Measurements from ENCODE around the gene POU2F3.

POU2F3 gene

DNA sequence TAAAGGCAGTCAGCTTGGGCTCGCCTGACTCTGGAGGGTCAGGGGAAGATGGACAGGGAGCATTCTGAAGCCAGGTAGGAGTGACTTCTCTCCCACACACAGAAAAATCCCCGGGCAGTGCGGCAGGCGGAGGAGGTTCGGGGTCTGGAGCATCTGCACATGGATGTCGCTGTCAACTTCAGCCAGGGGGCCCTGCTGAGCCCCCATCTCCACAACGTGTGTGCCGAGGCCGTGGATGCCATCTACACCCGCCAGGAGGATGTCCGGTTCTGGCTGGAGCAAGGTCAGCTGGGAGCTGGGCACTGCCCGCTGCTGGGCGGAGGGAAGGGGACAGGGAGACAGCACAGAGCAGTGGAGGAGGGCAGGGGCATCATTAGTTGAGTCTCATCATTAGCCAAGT, 13.2 kb upstream of the POU2F3 start:
- no peak for DNase-seq (ENCODE audit: low spot score)

DNA sequence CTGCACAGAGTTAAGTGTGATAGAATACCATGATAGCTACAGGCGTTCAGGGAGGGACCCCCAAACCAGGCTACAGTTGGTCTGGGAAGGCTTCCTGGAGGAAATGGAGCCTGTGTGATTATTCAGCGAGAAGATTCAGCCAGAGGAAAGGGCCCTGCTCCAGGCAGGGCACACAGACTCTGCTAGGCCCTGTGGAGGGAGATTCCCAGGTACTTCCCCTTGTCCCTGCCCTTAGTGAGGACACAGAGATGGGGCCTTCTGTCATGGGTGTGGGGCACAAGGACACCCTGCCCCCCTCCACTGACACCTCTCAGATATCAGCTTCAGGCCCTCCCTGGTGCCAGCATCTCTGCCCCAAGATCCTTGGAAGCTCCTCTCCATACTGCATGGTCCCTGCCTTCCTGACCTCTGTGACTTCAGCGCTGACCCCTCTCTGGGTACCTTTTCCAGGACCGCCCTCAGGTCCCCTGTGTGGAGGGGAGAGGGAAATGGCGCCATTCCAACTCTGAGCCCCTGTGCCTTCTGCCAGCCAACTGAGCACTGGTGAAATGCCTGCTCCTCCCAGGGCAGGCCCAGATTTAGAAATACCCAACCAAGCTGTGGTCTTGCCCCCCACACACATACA, 12.6 kb upstream of the POU2F3 start:
- no peak for DNase-seq (ENCODE audit: low spot score)

DNA sequence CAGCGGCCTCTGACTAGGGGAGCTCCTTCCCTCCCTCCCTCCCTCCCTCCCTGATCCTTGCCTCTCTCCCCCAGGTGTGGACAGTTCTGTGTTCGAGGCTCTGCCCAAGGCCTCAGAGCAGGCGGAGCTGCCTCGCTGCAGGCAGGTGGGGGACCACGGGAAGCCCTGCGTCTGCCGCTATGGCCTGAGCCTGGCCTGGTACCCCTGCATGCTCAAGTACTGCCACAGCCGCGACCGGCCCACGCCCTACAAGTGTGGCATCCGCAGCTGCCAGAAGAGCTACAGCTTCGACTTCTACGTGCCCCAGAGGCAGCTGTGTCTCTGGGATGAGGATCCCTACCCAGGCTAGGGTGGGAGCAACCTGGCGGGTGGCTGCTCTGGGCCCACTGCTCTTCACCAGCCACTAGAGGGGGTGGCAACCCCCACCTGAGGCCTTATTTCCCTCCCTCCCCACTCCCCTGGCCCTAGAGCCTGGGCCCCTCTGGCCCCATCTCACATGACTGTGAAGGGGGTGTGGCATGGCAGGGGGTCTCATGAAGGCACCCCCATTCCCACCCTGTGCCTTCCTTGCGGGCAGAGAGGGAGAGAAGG, 11.1 kb upstream of the POU2F3 start:
- DNase-seq (ENCODE audit: low spot score), result no peak

DNA sequence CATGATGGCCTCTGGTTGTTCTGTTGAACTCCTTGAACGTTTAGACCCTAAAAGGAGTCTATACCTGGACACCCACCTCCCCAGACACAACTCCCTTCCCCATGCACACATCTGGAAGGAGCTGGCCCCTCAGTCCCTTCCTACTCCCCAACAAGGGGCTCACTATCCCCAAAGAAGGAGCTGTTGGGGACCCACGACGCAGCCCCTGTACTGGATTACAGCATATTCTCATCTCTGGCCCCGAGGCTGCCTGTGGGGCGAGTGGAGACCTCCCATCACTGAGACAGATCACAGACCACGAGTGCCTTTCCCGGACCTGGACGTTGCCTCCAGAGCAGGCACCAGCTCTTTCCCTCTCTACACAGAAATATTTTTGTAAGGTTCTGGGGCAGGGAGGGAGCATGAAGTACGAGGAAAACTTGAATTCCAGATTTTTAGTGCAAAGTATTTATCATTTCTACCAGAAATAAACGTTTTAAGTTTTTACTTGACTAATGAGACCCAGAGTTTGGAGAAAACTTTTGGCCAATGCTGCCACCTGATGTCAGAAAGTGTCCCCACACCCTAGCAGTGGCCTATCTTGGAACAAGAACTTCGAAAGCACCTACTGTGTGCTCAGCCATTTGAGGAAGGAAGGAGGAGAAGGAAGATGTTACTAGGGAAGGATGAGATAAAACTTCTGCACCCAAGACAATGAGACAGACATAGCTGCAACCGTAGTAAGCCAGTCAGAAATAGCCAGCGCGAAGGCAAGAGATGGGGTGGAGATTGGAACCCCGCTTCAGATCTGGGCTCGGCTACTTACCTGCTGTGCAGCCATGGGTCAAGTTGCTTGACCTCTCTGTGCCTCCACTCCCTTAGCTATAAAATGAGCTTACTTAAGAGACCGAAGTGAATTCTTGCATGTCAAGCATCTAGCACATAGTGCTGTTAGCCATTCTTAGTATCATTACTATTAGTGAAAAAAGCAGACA, 10.2 kb upstream of the POU2F3 start:
- DNase-seq (ENCODE audit: low spot score), result no peak

DNA sequence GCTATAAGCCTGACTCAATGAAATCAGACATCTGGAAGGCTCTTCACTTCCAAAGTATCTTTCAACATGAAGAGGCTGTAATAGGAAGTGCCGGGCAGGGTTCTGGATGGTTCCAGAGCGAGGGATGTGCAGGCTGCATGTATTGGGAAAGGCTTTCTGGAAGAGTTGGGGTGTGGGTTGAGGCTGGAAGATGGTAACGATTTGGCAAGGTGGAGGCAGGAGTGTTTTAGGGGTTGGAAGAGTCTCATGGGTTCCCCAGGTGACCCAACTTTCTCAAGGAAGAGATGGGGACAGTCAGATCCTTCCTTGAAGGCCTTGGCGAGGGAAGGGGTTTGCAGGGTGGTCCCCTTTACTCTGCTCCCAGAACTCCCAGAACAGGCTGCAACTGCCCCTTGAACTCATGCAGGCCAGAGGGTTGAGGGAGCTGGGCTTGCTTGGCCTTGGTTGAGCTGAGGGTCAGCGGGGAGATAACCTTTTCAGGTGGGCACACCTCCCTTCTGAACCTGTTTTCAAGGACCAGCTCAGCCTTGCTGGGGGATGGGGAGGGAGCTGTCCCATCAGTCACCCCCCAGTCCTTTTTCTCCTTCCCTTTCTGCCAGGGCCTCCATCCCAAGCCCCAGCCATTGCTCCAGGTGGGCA, 9.4 kb upstream of the POU2F3 start:
- no peak for DNase-seq (ENCODE audit: low spot score)

DNA sequence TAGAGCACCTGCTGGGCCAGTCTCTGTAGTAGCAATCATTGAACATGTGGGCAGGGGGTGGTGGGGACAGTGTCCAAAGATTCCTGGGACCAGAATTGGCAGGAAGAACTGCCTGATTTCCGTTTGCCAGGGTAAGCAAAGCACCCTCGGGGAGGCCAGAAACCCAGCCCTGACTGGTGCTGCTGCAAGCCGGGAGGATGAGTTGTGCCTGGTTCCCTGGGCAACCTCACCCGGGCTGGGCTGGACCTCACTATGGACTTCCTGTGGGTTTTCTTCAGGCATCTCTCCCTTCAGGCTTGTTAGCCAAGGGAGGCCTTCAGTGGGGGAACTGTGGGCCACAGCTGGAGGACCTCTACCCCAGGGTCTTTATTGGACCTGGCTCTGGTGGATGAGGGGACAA, 8.0 kb upstream of the POU2F3 start:
- DNase-seq (ENCODE audit: low spot score), result no peak

DNA sequence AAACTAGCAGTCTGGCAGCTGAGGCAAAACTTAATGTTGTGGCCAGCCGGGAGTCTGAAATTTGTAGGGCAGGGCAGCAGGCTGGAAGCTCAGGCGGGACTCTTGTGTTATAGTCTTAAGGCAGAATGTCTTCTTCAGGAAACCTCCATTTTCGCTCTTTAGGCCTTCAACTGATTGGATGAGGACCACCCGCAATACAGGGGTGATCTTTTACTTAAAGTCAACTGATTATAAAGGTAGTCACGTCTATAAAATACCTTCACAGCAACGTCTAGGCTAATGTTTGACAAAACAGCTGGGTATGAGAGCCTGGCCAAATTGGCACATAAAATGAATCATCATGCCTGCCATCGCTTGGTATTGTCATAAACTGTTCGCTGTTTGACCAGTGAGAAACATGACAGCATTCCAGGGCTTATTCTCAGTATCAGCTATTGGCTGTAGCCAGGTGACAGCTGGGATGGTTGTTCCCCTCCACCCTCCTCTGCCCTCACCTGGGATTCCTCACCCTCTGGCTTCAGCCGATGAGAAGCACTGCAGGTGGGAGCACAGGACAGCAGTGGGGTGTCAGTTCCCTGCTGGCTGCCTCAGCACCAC, 6.6 kb upstream of the POU2F3 start:
- no peak for DNase-seq (ENCODE audit: low spot score)

DNA sequence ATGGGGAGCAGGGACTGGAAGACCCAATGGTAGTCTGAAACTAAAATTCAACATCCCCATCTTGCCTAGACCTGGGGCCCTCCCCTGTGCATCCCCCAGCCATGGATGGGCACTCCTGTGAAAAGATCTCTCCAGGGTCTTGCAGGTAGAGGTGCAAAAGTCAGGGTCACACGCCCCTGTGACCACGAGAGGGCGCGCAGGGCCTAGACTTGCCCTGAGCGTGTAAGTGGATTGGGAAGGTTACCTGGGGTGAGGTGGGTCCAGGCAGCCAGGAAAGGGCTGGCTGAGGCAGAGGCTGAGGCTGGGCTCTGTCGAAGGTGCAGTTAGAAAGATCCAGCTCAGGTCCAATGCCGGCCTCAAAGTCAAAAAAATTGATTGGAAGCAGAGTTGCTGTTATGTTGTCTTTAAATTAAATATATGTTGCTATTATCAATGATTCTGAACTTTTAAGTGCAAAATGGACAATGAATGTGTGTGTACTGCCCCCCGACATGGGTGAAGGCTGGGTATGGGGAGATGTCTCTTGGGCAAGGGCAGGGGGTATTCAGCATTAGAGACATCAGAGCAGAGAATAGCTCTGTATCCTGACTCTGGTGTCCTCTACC, 4.8 kb upstream of the POU2F3 start:
- DNase-seq (ENCODE audit: low spot score), result peak; percentile 71

DNA sequence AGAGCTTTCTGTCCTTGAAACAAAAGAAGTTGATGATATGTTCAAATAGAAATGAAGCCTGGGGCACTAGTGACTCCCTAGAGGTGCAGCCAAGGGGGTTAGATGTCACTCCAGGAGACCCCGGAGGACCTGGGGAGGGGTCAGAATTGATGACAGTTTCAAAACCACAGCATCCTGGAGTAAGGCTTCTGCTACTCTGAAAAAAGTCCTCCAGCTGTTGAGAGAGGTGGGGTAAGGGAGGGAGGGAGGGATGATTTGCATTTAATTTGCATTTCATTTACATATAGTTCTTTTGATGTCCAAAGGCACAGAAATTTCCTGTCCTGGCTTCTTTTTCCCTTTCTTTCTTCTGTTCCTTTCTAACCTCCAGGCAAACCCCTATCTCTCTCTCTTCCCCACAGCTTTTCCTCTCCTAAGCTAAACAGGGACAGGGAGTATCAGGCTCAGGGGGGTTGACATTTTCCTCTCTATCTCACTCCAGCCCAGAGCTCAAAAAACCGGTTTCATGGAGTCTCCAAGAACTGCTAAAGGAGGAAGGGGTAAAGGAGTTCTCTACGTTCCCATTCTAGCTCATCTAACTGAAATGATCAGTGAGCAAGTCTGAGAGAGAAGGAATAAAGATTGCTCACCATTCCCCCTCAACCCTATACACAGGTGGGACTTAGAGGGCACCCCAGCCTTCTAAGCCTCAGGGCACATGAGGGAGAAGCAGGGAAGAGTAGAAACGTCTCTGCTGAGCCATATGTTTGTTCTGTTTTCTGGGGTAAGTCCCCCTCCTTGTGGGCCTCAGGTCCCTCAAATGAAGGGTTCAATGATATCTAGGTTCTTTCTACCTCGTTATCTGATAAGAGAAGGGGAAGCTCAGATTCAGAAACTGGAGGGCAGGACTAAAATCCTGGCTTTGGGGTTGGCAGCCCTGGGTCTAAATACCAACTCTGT, 3.5 kb upstream of the POU2F3 start:
- DNase-seq (ENCODE audit: low spot score), result no peak

DNA sequence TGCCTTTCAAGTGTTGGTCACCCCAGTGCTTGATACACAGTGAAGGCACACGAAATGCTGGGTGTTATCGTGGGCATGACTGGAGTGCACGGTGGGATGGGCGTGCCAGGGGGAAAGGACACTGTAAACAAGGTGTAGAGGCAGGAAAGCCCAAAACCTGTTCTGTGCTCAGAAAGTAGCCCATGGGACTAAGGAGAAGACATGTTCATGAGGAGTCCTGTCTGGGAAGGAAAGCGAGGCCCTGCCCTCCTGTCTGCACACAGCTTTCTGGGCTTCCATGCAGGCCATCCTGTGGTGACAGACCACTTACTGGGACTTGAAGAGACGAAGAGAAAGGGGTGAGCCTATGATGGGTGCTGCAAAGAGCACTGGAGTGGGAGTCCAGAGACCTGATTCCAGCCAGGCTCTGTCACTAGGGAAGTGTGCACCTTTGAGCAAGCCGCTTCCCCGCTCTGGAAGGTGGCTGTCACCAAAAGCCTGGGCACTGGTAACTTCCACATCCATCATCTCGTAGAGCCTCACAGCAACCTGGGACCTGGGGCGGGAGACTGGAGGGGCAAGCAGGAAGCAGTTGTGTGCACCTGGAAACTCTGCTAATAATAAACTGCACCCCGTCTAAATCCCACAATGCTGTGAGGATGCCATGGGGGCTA, 846 bp upstream of the POU2F3 start:
- DNase-seq (ENCODE audit: low spot score), result no peak

DNA sequence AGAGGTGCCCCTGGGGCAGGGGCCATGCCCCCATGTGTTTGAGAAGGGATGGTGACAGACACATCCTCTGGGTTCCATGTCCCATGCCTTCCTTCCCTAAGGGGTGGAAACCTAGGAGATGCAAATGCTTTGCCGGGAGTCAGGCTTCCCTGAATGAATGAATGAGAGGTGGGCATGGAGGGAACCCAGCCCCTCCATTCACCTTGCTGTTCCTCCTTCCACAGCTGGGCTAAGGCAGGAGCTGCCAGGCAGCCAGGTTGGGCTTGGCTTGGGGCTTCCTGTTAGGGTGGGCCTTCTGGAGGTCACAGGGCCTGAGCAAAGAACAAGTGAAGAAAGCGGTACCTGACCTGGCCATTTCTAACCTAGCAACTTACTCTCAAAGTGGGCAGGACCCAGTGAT, 926 bp downstream of the POU2F3 start:
- no peak for DNase-seq (ENCODE audit: low spot score)

DNA sequence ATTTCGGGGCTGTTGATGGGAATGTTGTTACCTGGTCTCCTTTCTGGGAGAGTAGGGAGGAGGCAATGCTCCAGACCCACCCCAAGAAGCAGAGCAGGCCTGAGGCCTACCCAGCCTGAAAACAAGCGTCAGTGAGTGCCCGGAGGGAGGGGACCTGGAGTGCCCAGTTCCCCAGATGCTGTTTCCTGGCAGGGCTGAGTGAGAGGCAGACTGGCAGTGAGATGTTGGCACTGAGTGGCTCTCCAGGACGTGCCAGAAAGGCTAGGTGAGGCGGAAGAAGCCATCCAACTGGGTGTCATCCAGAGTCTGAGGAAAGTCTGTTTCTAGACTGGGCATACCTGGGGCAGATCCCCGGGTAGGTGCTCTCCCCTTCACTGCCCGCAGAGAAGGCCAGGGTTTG, 1.3 kb downstream of the POU2F3 start:
- no peak for DNase-seq (ENCODE audit: low spot score)

DNA sequence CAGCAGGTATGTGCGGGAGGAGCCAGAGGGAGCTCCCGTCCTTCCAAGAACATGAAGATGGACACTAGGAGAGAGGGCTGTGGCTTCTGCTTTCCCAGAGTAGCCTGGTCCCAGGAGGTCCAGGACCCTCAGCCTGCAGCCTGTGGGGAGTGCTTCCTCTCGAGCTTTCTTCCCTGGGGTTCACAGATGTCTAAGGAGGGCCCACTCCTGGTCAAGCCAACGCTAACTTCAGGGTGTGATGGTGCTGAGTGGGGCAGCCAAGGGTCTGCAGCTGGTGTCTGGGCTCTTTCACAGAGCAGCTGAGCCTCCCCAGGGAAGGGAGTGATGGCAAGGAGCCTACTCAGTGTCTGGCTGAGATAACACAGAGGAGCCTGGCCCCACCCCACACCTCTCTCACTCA, 3.3 kb downstream of the POU2F3 start:
- no peak for DNase-seq (ENCODE audit: low spot score)

DNA sequence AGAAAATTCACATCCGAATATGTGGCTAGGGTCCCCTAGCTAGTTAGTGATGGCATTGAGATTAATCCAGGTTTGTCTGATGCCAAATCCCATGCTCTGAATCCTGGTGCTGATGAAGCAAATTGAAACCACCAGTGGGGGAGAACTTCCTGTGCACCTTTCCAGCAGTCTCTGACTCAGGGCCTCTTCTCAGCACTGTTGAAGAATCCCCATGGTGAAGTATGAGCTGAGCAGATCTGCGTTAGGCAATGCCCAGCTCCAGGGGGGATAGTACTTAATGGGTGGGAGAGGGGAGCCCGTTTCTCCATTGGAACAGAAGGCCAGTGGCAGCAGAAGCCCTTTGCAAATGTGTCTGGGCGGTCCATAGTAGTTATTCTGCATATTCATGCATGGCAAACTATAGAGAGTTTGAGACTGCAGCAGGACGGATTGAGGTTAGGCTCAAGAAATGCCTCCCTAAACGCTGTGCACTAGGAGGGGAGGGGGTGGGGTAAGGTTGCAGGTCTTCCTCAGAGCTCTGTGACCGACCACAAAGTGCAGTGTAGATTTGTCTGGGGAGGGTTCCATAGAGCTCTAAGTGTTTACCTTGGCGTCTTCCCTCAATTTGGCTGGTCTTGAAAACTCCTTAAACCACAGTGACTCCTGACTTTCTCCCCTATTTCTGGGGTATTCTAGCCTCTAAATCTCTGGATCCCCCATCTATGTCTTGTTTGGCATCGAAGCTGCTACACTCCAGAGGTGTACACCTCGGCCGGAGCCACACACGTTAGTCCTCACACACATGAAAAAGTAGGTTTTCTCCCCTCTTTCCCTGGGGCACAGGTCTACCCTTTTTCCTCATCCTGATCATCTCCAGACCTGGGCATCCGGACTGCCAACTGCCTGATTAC, 4.8 kb downstream of the POU2F3 start:
- DNase-seq (ENCODE audit: low spot score), result no peak

DNA sequence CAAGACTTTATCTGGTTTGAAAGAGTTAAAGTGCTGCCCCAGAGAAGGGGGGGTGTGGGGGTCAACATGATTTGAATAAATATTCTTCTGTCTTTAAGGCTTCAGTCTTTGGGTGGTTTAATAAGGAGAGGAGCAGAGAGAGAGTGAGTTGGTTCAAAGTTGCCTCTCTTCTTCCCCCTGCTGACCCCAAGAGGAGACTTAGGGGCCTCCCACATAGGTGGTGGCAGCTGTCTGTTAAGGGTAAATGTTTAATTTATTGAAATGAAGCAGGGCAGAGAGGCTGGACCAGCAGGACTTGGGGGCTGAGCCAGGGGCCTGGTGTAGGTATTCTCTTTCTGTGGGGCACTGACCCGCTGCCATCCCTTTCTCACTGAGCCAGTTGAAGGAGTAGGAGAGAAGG, 5.5 kb downstream of the POU2F3 start:
- no peak for DNase-seq (ENCODE audit: low spot score)

DNA sequence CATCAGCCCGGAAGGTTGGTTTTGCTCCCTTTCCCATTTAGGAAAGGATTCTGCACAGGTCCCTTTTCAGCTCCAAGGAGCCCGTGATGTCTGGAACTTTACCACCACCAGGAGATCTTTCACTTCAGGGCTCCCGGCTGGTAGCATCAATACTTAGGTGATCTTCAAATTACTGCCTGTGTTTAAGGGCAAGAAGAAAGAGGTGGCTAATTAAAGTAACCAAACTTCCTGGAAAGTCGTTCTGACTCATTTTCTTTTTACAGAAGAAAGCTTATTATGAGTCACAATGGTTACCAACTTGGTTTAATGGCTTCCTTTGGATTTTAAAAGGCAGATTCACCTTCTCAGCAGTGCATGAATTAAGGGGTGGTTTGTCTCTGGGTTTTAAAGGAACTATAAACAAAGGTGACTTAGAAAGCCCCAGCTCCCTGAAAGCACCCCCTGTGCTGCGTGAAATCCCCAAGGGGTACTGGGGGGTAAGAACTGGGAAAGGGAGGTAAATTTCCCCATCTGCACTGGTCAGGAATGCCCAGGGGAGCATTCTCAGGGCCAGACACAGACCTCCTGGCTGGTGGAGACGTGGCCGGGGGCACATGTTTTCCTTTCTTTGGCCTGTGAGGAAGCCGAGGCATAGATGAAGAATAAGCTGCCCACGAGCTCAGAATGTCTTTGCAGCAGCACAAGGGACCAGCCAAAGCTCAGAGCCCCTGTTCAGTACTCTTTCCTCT, 8.8 kb downstream of the POU2F3 start:
- DNase-seq (ENCODE audit: low spot score), result no peak

DNA sequence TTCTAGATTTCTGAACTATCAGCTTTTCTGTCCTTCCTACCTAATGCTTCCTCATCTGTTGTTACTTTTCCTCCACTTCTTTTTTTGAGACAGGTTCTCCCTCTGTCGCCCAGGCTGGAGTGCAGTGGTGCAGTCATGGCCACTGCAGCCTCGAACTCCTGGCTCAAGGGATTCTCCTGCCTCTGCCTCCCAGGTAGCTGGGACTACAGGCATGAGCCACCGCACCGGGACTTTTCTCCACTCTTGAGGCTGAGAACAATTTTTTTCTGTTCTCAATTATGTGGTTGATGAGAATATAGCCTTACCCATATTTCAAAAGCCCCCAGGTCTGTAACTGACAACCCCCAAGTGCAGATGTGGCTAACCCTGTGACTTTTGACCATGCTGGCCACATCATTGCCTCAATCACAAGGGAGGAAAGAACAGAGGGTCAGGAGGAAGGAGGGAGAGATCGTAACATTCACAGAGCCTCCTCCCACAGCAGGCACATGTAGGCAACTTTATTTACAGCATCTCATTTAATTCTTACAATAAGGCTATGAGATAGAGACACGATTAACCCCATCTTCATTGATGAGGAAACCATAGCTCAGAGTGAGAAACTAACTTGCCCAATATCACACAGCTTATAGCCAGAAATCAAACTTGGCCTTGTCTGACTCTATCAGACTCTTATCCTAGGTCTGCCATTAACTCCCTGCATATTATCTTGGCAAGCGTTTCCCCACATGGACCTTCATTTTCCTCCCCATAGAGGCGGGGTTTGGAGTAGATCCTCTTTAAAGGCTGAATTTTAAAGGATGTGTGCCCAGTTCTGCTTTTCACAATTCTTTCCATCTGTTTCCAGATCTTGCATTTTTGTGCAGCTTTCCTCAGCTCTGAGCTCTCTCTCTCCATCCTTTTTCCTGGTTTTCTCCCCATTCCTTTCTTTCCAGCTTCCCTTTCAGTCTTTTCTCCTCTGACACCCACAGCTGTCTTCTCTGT, 9.6 kb downstream of the POU2F3 start:
- no peak for DNase-seq (ENCODE audit: low spot score)

Data from AG08396 (cell line).